OCI-LY7 (cell line): ENCODE results near the gene GP1BB. TPM values are rescaled to one million over a fixed set of nuclear protein-coding genes. Genes with fewer than 3 reads are reported as not detected.

Experiments
- BruUV-seq: library from RNA; stranded (reverse); fragments of 400-500 nt; replicated peaks from 2 replicates; lab custom pipeline; 2021; lab: Mats Ljungman, UMichigan
- CTCF ChIA-PET: fragments of 300-600 bp; sonication (Branson Sonifier 250); formaldehyde crosslinking; loops from one replicate; lab custom pipeline; 2022; ENCODE audit warnings: antibody characterized with exemption; ENCODE audit not compliant: unreplicated experiment; lab: Charles Lee
- POLR2A ChIA-PET: fragments of 300-600 bp; sonication (Branson Sonifier 250); formaldehyde crosslinking; loops from one replicate; lab custom pipeline; 2022; ENCODE audit warnings: antibody characterized with exemption; lab: Charles Lee
- DNase-seq: peaks from one replicate; pipeline ENCODE4 v3.0.0-alpha.2; 2015; ENCODE audit warnings: low spot score
- H2AFZ ChIP-seq: fragments of 200-600 bp; sonication (generic), shearing (Covaris generic); 2 replicates; pipeline ENCODE4 v1.6.1; 2014; ENCODE audit warnings: mild to moderate bottlenecking, antibody characterized with exemption, low read length, moderate library complexity
- H3K27ac ChIP-seq: fragments of 200-600 bp; sonication (generic); 2 replicates; pipeline ENCODE4 v1.5.1; 2014; ENCODE audit warnings: mixed run types, low read depth, mild to moderate bottlenecking, moderate library complexity, low read length, inconsistent platforms; ENCODE audit not compliant: poor library complexity, severe bottlenecking
- H3K36me3 ChIP-seq: fragments of 200-600 bp; sonication (generic); 2 replicates; pipeline ENCODE4 v1.6.1; 2014; ENCODE audit warnings: mild to moderate bottlenecking, antibody characterized with exemption, low read length, moderate library complexity, mixed read lengths; ENCODE audit not compliant: insufficient read depth
- H3K4me1 ChIP-seq: fragments of 200-600 bp; sonication (generic); 2 replicates; pipeline ENCODE4 v1.5.1; 2014; ENCODE audit warnings: mild to moderate bottlenecking, low read length; ENCODE audit not compliant: insufficient read depth, poor library complexity, severe bottlenecking
- H3K4me2 ChIP-seq: fragments of 200-600 bp; sonication (generic); 2 replicates; pipeline ENCODE4 v1.6.1; 2014; ENCODE audit warnings: mild to moderate bottlenecking, low read length
- H3K4me3 ChIP-seq: fragments of 200-600 bp; sonication (generic); 2 replicates; pipeline ENCODE4 v1.5.1; 2014; ENCODE audit warnings: mild to moderate bottlenecking, low read depth, low read length; ENCODE audit not compliant: poor library complexity, severe bottlenecking
- H3K79me2 ChIP-seq: fragments of 200-600 bp; sonication (generic); 2 replicates; pipeline ENCODE4 v1.6.1; 2016; ENCODE audit warnings: low read depth, mild to moderate bottlenecking, low read length, moderate library complexity, mixed read lengths; ENCODE audit not compliant: insufficient read depth
- H3K9me2 ChIP-seq: fragments of 200-600 bp; sonication (generic); 2 replicates; pipeline ENCODE4 v1.6.1; 2016; ENCODE audit warnings: mild to moderate bottlenecking, low read length, mixed read lengths; ENCODE audit not compliant: insufficient read depth
- H3K9me3 ChIP-seq: fragments of 200-600 bp; sonication (generic); 2 replicates; pipeline ENCODE4 v1.6.1; 2014; ENCODE audit warnings: mild to moderate bottlenecking, mixed run types, low read length, mixed read lengths
- H4K20me1 ChIP-seq: fragments of 200-600 bp; sonication (generic); 2 replicates; pipeline ENCODE4 v1.6.1; 2014; ENCODE audit warnings: mild to moderate bottlenecking, antibody characterized with exemption, low read length, moderate library complexity, mixed read lengths; ENCODE audit not compliant: insufficient read depth
- EZH2phosphoT487 ChIP-seq: fragments of 200-600 bp; sonication (generic); IDR thresholded peaks from 2 replicates; pipeline ENCODE4 v1.6.1; 2018; ENCODE audit warnings: low read depth, borderline replicate concordance, mild to moderate bottlenecking, mixed run types, antibody characterized with exemption, low read length, moderate library complexity, mixed read lengths
- intact Hi-C: fragments of 100-400 bp; cut with micrococcal nuclease; formaldehyde crosslinking; loops from one replicate; pipeline ENCODE4 v1.10.0; 2022; ENCODE audit not compliant: unreplicated experiment
- total RNA-seq, 2 experiments: library from RNA; depleted of rRNA in 1 of 2; stranded (reverse); fragments of >200 nt in 1 of 2; shearing (Covaris generic) in 1 of 2; gene quantifications; 2 replicates each; pipeline ENCODE4 v1.2.3, GENCODE V29; 2014 to 2022
- TF ChIP-seq, protein P1 (sequence below): fragments of 200-600 bp; sonication (generic); conservative IDR thresholded peaks from 2 replicates; pipeline ENCODE4 v1.5.1; 2014; ENCODE audit warnings: mild to moderate bottlenecking, antibody characterized with exemption, low read length, moderate library complexity, mixed read lengths

GP1BB gene
- total RNA-seq, 2 experiments from 2014 or later = not detected

GRCh38 chr22:19749876-19750275 lies 26.5 kb downstream of the GP1BB start:
- BruUV-seq = no TSS peak
- Histone ChIP-seq H3K9me2 (no peaks in the 10 kb centered on the region), H3K27ac (no peak overlapping the region), H4K20me1 (no peaks in the 10 kb centered on the region), H3K4me1 (no peaks in the 10 kb centered on the region), H3K4me3 (no peak overlapping the region), H3K79me2 (no peaks in the 10 kb centered on the region), H3K36me3 (no peaks in the 10 kb centered on the region), H3K9me3 (no peaks in the 10 kb centered on the region), H3K4me2 (no peak overlapping the region), H2AFZ (no peak overlapping the region)
- ChIA-PET POLR2A (interaction anchor here (2.3 kb wide), 1 partner anchor 23 kb away, joined by 5 read pairs; no protein-coding TSS in a partner anchor), CTCF (interaction anchor here (0.5 kb wide), 1 partner anchor 830 kb away, joined by 3 read pairs; no protein-coding TSS in a partner anchor)
- no peak for DNase-seq
- intact Hi-C loops = no loop called here
- TF ChIP-seq EZH2phosphoT487 = no peak
- TF ChIP-seq, protein P1, sequence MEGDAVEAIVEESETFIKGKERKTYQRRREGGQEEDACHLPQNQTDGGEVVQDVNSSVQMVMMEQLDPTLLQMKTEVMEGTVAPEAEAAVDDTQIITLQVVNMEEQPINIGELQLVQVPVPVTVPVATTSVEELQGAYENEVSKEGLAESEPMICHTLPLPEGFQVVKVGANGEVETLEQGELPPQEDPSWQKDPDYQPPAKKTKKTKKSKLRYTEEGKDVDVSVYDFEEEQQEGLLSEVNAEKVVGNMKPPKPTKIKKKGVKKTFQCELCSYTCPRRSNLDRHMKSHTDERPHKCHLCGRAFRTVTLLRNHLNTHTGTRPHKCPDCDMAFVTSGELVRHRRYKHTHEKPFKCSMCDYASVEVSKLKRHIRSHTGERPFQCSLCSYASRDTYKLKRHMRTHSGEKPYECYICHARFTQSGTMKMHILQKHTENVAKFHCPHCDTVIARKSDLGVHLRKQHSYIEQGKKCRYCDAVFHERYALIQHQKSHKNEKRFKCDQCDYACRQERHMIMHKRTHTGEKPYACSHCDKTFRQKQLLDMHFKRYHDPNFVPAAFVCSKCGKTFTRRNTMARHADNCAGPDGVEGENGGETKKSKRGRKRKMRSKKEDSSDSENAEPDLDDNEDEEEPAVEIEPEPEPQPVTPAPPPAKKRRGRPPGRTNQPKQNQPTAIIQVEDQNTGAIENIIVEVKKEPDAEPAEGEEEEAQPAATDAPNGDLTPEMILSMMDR = no peak

- BruUV-seq = no TSS peak
- TF ChIP-seq EZH2phosphoT487 = no peak
- TF ChIP-seq, protein P1 = no peak
- Histone ChIP-seq H3K36me3 (no peaks in the 10 kb centered on the region), H3K9me2 (no peaks in the 10 kb centered on the region), H3K4me1 (peaks cover under 1% of the 10 kb centered on the region), H2AFZ (no peak overlapping the region), H3K79me2 (no peaks in the 10 kb centered on the region), H3K27ac (no peak overlapping the region), H3K4me2 (no peak overlapping the region), H3K9me3 (no peaks in the 10 kb centered on the region), H3K4me3 (no peak overlapping the region), H4K20me1 (no peaks in the 10 kb centered on the region)
- DNase-seq = no peak
- intact Hi-C loops = no loop called here
- ChIA-PET POLR2A (interaction anchor here (2.3 kb wide), 1 partner anchor 22 kb away, joined by 5 read pairs; no protein-coding TSS in a partner anchor), CTCF (interaction anchor here (0.5 kb wide), 1 partner anchor 829 kb away, joined by 3 read pairs; no protein-coding TSS in a partner anchor)
Measured at GRCh38 chr22:19750507-19751490, 27.5 kb downstream of the GP1BB start.
